IMR-90 (cell line): Measurements from ENCODE around the gene NPAS3. TPM values are rescaled to one million over a fixed set of nuclear protein-coding genes. Genes with fewer than 3 reads are reported as not detected.

Experiments used
- ATAC-seq: fragments of 200-7000 bp; cut with Tn5 transposase; 2 replicates; pipeline ENCODE4 v1.9.1; 2020; ENCODE audit warnings: low read depth, mild to moderate bottlenecking, moderate library complexity
- BruUV-seq: library from RNA; stranded (reverse); fragments of 400-500 nt; replicated peaks from 2 replicates; lab custom pipeline; 2021; lab: Mats Ljungman, UMichigan
- CTCF ChIA-PET: fragments of 300-600 bp; formaldehyde crosslinking; extraction: SDS; loops from one replicate; lab custom pipeline; 2021; ENCODE audit warnings: antibody characterized with exemption; lab: Yijun Ruan, JAX
- POLR2A ChIA-PET: fragments of 300-600 bp; sonication (Branson Sonifier 250); formaldehyde crosslinking; loops from one replicate; lab custom pipeline; 2022; ENCODE audit warnings: antibody characterized with exemption; ENCODE audit not compliant: unreplicated experiment; lab: Charles Lee
- DNase-seq: peaks from one replicate; pipeline ENCODE4 v3.0.0; 2013
- H2AFZ ChIP-seq: replicated peaks from 2 replicates; pipeline ENCODE3; 2013; ENCODE audit warnings: low read length, mild to moderate bottlenecking; ENCODE audit not compliant: poor library complexity
- H2AK5ac ChIP-seq: 2 replicates; pipeline ENCODE4 v1.6.1; 2013; ENCODE audit warnings: low read depth, low read length, inconsistent platforms
- H2AK9ac ChIP-seq: replicated peaks from 2 replicates; pipeline ENCODE3; 2013; ENCODE audit warnings: mild to moderate bottlenecking, low read depth, low read length, moderate library complexity; ENCODE audit not compliant: poor library complexity
- H2BK120ac ChIP-seq: 2 replicates; pipeline ENCODE4 v1.6.1; 2013; ENCODE audit warnings: low read depth, low read length, inconsistent platforms
- H2BK15ac ChIP-seq: 3 replicates; pipeline ENCODE4 v1.6.1; 2013; ENCODE audit warnings: low read depth, low read length, inconsistent platforms
- H2BK20ac ChIP-seq: 2 replicates; pipeline ENCODE4 v1.6.1; 2013; ENCODE audit warnings: low read depth, mild to moderate bottlenecking, inconsistent platforms, low read length, moderate library complexity
- H2BK5ac ChIP-seq: 2 replicates; pipeline ENCODE4 v1.6.1; 2013; ENCODE audit warnings: mild to moderate bottlenecking, low read depth, low read length, inconsistent platforms; ENCODE audit not compliant: poor library complexity, severe bottlenecking
- H3K14ac ChIP-seq: replicated peaks from 2 replicates; pipeline ENCODE4 v1.6.1; 2013; ENCODE audit warnings: low read depth, low read length, inconsistent platforms
- H3K18ac ChIP-seq: 2 replicates; pipeline ENCODE4 v1.6.1; 2013; ENCODE audit warnings: low read depth, low read length, control low read depth
- H3K23ac ChIP-seq: 2 replicates; pipeline ENCODE4 v1.6.1; 2013; ENCODE audit warnings: low read depth, low read length, inconsistent platforms
- H3K27ac ChIP-seq: 2 replicates; pipeline ENCODE4 v1.5.1; 2013; ENCODE audit warnings: mild to moderate bottlenecking, control low read depth, low read length; ENCODE audit not compliant: insufficient read depth
- H3K27me3 ChIP-seq: 2 replicates; pipeline ENCODE4 v1.6.1; 2013; ENCODE audit warnings: low read length; ENCODE audit not compliant: control insufficient read depth, insufficient read depth
- H3K36me3 ChIP-seq: 2 replicates; pipeline ENCODE4 v1.6.1; 2013; ENCODE audit warnings: low read length, mixed read lengths; ENCODE audit not compliant: control insufficient read depth, insufficient read depth
- H3K4ac ChIP-seq: 2 replicates; pipeline ENCODE4 v1.6.1; 2013; ENCODE audit warnings: low read depth, low read length, inconsistent platforms
- H3K4me1 ChIP-seq: 2 replicates; pipeline ENCODE4 v1.6.1; 2013; ENCODE audit warnings: low read length, mixed read lengths; ENCODE audit not compliant: control insufficient read depth, insufficient read depth
- H3K4me2 ChIP-seq: 2 replicates; pipeline ENCODE4 v1.6.1; 2013; ENCODE audit warnings: low read depth, mild to moderate bottlenecking, control low read depth, low read length, moderate library complexity
- H3K4me3 ChIP-seq: 2 replicates; pipeline ENCODE4 v1.5.1; 2013; ENCODE audit warnings: low read depth, mild to moderate bottlenecking, control low read depth, low read length, moderate library complexity; ENCODE audit not compliant: insufficient read depth
- H3K56ac ChIP-seq: 2 replicates; pipeline ENCODE4 v1.6.1; 2013; ENCODE audit warnings: low read length, inconsistent platforms; ENCODE audit not compliant: insufficient read depth; ENCODE audit errors: extremely low read depth
- H3K79me1 ChIP-seq, 2 experiments: 2 replicates each; pipeline ENCODE4 v1.6.1; 2013; ENCODE audit warnings: low read length in 2 of 2, inconsistent platforms in 1 of 2, low read depth in 1 of 2
- H3K9ac ChIP-seq: 2 replicates; pipeline ENCODE4 v1.6.1; 2013; ENCODE audit warnings: low read depth, low read length, control low read depth
- H3K9me1 ChIP-seq: 2 replicates; pipeline ENCODE4 v1.6.1; 2013; ENCODE audit warnings: low read length, inconsistent platforms; ENCODE audit not compliant: insufficient read depth
- H3K9me3 ChIP-seq: 2 replicates; pipeline ENCODE4 v1.6.1; 2013; ENCODE audit warnings: low read length; ENCODE audit not compliant: control insufficient read depth, insufficient read depth
- H4K20me1 ChIP-seq: 2 replicates; pipeline ENCODE4 v1.6.1; 2013; ENCODE audit warnings: low read length, inconsistent platforms; ENCODE audit not compliant: insufficient read depth
- H4K5ac ChIP-seq: 2 replicates; pipeline ENCODE4 v1.6.1; 2013; ENCODE audit warnings: mild to moderate bottlenecking, low read depth, low read length, control low read depth
- H4K8ac ChIP-seq, 2 experiments: 2 replicates each; pipeline ENCODE4 v1.6.1; 2013; ENCODE audit warnings: low read depth in 2 of 2, low read length in 2 of 2, control low read depth in 1 of 2, inconsistent platforms in 1 of 2
- H4K91ac ChIP-seq: 2 replicates; pipeline ENCODE4 v1.6.1; 2013; ENCODE audit warnings: low read depth, low read length, inconsistent platforms; ENCODE audit not compliant: insufficient read depth
- BHLHE40 ChIP-seq: fragments of 150-350 bp; IDR thresholded peaks from 2 replicates; pipeline ENCODE4 v1.6.1; 2016; ENCODE audit warnings: mild to moderate bottlenecking, low read depth, low read length
- CEBPB ChIP-seq: IDR thresholded peaks from 2 replicates; pipeline ENCODE4 v1.6.1; 2012; ENCODE audit warnings: low read depth, low read length, improper control_type of control experiment
- CHD1 ChIP-seq: IDR thresholded peaks from 2 replicates; pipeline ENCODE4 v1.6.1; 2012; ENCODE audit warnings: low read depth, low read length, improper control_type of control experiment
- ELK1 ChIP-seq: fragments of 150-350 bp; IDR thresholded peaks from 2 replicates; pipeline ENCODE4 v1.6.1; 2016; ENCODE audit warnings: low read depth, mild to moderate bottlenecking, low read length, moderate library complexity, borderline replicate concordance
- FOS ChIP-seq: fragments of 150-350 bp; IDR thresholded peaks from 2 replicates; pipeline ENCODE4 v1.6.1; 2016; ENCODE audit warnings: low read depth, low read length
- MAFK ChIP-seq: IDR thresholded peaks from 2 replicates; pipeline ENCODE4 v1.6.1; 2012; ENCODE audit warnings: low read depth, low read length, improper control_type of control experiment
- MAZ ChIP-seq: IDR thresholded peaks from 2 replicates; pipeline ENCODE4 v1.6.1; 2012; ENCODE audit warnings: low read depth, mild to moderate bottlenecking, low read length, improper control_type of control experiment, moderate library complexity, borderline replicate concordance
- MXI1 ChIP-seq: IDR thresholded peaks from 2 replicates; pipeline ENCODE4 v1.6.1; 2012; ENCODE audit warnings: low read depth, mild to moderate bottlenecking, low read length, moderate library complexity, borderline replicate concordance
- NFE2L2 ChIP-seq: fragments of 150-350 bp; IDR thresholded peaks from 2 replicates; pipeline ENCODE4 v1.6.1; 2016; ENCODE audit warnings: low read depth, mild to moderate bottlenecking, low read length
- POLR2A ChIP-seq: IDR thresholded peaks from 2 replicates; pipeline ENCODE4 v1.6.1; 2012; ENCODE audit warnings: mild to moderate bottlenecking, low read depth, low read length
- RAD21 ChIP-seq: IDR thresholded peaks from 2 replicates; pipeline ENCODE4 v1.6.1; 2012; ENCODE audit warnings: low read length, improper control_type of control experiment
- RCOR1 ChIP-seq: IDR thresholded peaks from 2 replicates; pipeline ENCODE4 v1.6.1; 2012; ENCODE audit warnings: mild to moderate bottlenecking, low read length, improper control_type of control experiment; ENCODE audit not compliant: insufficient replicate concordance
- RFX5 ChIP-seq: IDR thresholded peaks from 2 replicates; pipeline ENCODE4 v1.8.0; 2012; ENCODE audit warnings: low read depth, mild to moderate bottlenecking, low read length, moderate library complexity
- SMC3 ChIP-seq: fragments of 150-350 bp; IDR thresholded peaks from 2 replicates; pipeline ENCODE4 v1.6.1; 2016; ENCODE audit warnings: low read depth, mild to moderate bottlenecking, antibody characterized with exemption, low read length, moderate library complexity
- WGBS, 2 experiments: methylation state at CpG; one replicate each; pipeline versions ENCODE4 v1.1.5 to v1.1.7; 2013; ENCODE audit warnings: missing lambda C conversion rate in 2 of 2; ENCODE audit not compliant: insufficient read length in 1 of 2; ENCODE audit errors: extremely low coverage in 2 of 2; 5-methylcytosine and 5-hydroxymethylcytosine counted together
- dilution Hi-C: fragments of 300-500 bp; cut with HindIII; formaldehyde crosslinking; loops from one replicate; pipeline ENCODE4 v1.14.3; 2018; ENCODE audit warnings: low sequenced_read_pairs; ENCODE audit not compliant: unreplicated experiment
- in situ Hi-C: fragments of 300-500 bp; cut with MboI; formaldehyde crosslinking; loops from 3 replicates; pipeline ENCODE4 v1.14.3; 2019; ENCODE audit warnings: low sequenced_read_pairs, inconsistent platforms, mixed read lengths
- intact Hi-C: fragments of 100-400 bp; cut with micrococcal nuclease; formaldehyde crosslinking; loops from 2 replicates; pipeline ENCODE4 v1.10.0; 2022
- polyA plus RNA-seq, 3 experiments: library from polyadenylated mRNA; depleted of rRNA; stranded (reverse); fragments of >200 nt; gene quantifications; 2 replicates each; pipeline ENCODE4 v1.2.3, GENCODE V29; 2012; ENCODE audit warnings: low replicate concordance in 1 of 3
- total RNA-seq: library from RNA; depleted of rRNA; stranded (reverse); fragments of >200 nt; gene quantifications from 2 replicates; pipeline ENCODE4 v1.2.3, GENCODE V29; 2012
- TF ChIP-seq, protein P1 (sequence below): fragments of 150-350 bp; IDR thresholded peaks from 2 replicates; pipeline ENCODE4 v1.6.1; 2017; ENCODE audit warnings: mild to moderate bottlenecking, antibody characterized with exemption, low read length, low read depth
- TF ChIP-seq, protein P2 (sequence below): conservative IDR thresholded peaks from 2 replicates; pipeline ENCODE4 v1.5.1; 2012; ENCODE audit warnings: mild to moderate bottlenecking, low read depth, low read length, improper control_type of control experiment

Gene NPAS3
- total and polyA plus RNA-seq, 2 of the 4 experiments (the other 2 are of a cell fraction): not detected

DNA sequence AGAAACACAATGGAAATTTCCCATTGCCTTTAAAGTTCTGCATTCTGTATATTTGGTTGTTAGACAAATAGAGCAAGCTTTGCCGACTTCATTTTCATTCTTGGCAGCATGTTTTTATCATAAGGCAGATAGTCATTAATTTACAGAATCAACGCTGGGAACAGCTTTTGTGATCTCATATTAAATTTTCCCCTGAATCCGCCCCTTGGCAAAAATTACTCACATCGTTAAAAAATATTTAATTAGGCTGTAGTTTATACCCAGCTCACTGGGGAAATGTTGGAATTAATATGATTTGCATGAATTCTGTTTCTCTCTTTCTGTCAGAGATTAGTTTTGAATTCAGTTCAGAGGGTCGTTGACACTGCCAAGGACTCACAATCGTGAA, 714.6 kb downstream of the NPAS3 start:
- Histone ChIP-seq H2AFZ (no peak overlapping the region), H3K9me3 (no peaks in the 10 kb centered on the region), H3K79me1 (no peaks in the 10 kb centered on the region), H3K9ac (no peak overlapping the region), H3K4ac (no peak overlapping the region), H3K9me1 (no peaks in the 10 kb centered on the region), H3K23ac (no peak overlapping the region), H4K91ac (no peak overlapping the region), H3K4me2 (no peak overlapping the region), H2AK9ac (no peak overlapping the region), H3K4me3 (no peak overlapping the region), H3K56ac (no peak overlapping the region), H2BK120ac (no peak overlapping the region), H3K18ac (no peak overlapping the region), H2BK15ac (no peak overlapping the region), H4K5ac (no peak overlapping the region), H2AK5ac (no peak overlapping the region), H2BK5ac (no peak overlapping the region), H3K14ac (no peak overlapping the region), H3K27me3 (no peaks in the 10 kb centered on the region; the same call in 1 of the 2 replicates), H3K36me3 (no peaks in the 10 kb centered on the region), H3K27ac (no peak overlapping the region), H3K4me1 (no peaks in the 10 kb centered on the region), H4K20me1 (no peaks in the 10 kb centered on the region), H2BK20ac (no peak overlapping the region), H4K8ac (no peak overlapping the region)
- in situ Hi-C loops: no loop called here
- TF ChIP-seq NFE2L2 (no peak), RFX5 (no peak), RAD21 (no peak), CHD1 (no peak), RCOR1 (no peak), CEBPB (no peak), BHLHE40 (no peak), MXI1 (no peak), MAZ (no peak), FOS (no peak), POLR2A (no peak), MAFK (no peak), ELK1 (no peak), SMC3 (no peak)
- TF ChIP-seq, protein P1, sequence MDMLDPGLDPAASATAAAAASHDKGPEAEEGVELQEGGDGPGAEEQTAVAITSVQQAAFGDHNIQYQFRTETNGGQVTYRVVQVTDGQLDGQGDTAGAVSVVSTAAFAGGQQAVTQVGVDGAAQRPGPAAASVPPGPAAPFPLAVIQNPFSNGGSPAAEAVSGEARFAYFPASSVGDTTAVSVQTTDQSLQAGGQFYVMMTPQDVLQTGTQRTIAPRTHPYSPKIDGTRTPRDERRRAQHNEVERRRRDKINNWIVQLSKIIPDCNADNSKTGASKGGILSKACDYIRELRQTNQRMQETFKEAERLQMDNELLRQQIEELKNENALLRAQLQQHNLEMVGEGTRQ: no peak
- TF ChIP-seq, protein P2, sequence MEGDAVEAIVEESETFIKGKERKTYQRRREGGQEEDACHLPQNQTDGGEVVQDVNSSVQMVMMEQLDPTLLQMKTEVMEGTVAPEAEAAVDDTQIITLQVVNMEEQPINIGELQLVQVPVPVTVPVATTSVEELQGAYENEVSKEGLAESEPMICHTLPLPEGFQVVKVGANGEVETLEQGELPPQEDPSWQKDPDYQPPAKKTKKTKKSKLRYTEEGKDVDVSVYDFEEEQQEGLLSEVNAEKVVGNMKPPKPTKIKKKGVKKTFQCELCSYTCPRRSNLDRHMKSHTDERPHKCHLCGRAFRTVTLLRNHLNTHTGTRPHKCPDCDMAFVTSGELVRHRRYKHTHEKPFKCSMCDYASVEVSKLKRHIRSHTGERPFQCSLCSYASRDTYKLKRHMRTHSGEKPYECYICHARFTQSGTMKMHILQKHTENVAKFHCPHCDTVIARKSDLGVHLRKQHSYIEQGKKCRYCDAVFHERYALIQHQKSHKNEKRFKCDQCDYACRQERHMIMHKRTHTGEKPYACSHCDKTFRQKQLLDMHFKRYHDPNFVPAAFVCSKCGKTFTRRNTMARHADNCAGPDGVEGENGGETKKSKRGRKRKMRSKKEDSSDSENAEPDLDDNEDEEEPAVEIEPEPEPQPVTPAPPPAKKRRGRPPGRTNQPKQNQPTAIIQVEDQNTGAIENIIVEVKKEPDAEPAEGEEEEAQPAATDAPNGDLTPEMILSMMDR: no peak
- ChIA-PET CTCF (no interaction called here), POLR2A (no interaction called here)
- DNase-seq (no peak), ATAC-seq (no peak)
- dilution Hi-C loops: no loop called here
- BruUV-seq: no TSS peak
- intact Hi-C loops: no loop called here
- WGBS, 2 experiments: no CpG with 5 or more reads among the region's 6 CpGs
